ENCODE results near the gene PRDM7. TPM values are rescaled to one million over a fixed set of nuclear protein-coding genes. Genes with fewer than 3 reads are reported as not detected.
A peak's percentile ranks its signal among the peaks of the same experiment; 100 is the strongest.

The PRDM7 gene
- total and polyA plus RNA-seq, 3 experiments from 2014 or later = not detected

- ChIA-PET POLR2A (no interaction called here), CTCF (no interaction called here)
- H3K36me3 ChIP-seq (ENCODE audit: insufficient read depth, low read length) = no peaks in the 10 kb centered on the region
- peaks cover 8% of the 10 kb centered on the region for H3K27me3 ChIP-seq (ENCODE audit: insufficient read depth, low read length, poor library complexity, severe bottlenecking)
- Mint-ChIP-seq H3K4me1 (peaks cover 5 to 8% (median 7%) of the 10 kb centered on the region in 3 donors), H3K27ac (no peak overlapping the region), H3K27me3 (peaks cover 12 to 14% of the 10 kb centered on the region in 2 donors), H3K9me3 (no peaks in the 10 kb centered on the region), H3K36me3 (peaks cover 0 to 16% (median under 1%) of the 10 kb centered on the region in 3 donors), H3K4me3 (no peak overlapping the region)
- peak in 1 of 5 donors; percentile 5 for DNase-seq
- no peaks in the 10 kb centered on the region for H3K9me3 ChIP-seq (ENCODE audit: low read length)
- no peak overlapping the region for H3K27ac ChIP-seq (ENCODE audit: low read depth, low read length)
- peaks cover 7% of the 10 kb centered on the region for H3K4me1 ChIP-seq (ENCODE audit: insufficient read depth, low read length)
- H3K4me3 ChIP-seq (ENCODE audit: low read length) = no peak overlapping the region
These were observed 35.1 kb downstream of the PRDM7 start for GRCh38 chr16:90041896-90042473.

- H3K27me3 ChIP-seq (ENCODE audit: insufficient read depth, low read length, poor library complexity, severe bottlenecking) = no peaks in the 10 kb centered on the region
- no peak overlapping the region for H3K4me3 Mint-ChIP-seq
- H3K9me3 Mint-ChIP-seq = no peaks in the 10 kb centered on the region
- no peaks in the 10 kb centered on the region for H3K36me3 ChIP-seq (ENCODE audit: insufficient read depth, low read length)
- H3K27me3 Mint-ChIP-seq = peaks cover 2 to 4% of the 10 kb centered on the region in 2 donors
- H3K9me3 ChIP-seq (ENCODE audit: low read length) = no peaks in the 10 kb centered on the region
- DNase-seq = peak in 1 of 5 donors; percentile 45
- H3K36me3 Mint-ChIP-seq = peaks cover 0 to 31% (median 4%) of the 10 kb centered on the region in 3 donors
- H3K27ac Mint-ChIP-seq = no peak overlapping the region
- no peak overlapping the region for H3K4me3 ChIP-seq (ENCODE audit: low read length)
- ChIA-PET CTCF (no interaction called here), POLR2A (interaction anchor here (0.5 kb wide), 1 partner anchor 604 kb away, joined by 3 read pairs; no protein-coding TSS in a partner anchor)
- H3K27ac ChIP-seq (ENCODE audit: low read depth, low read length) = no peak overlapping the region
- H3K4me1 ChIP-seq (ENCODE audit: insufficient read depth, low read length) = no peaks in the 10 kb centered on the region
- peaks cover 0 to 5% (median 0%) of the 10 kb centered on the region in 3 donors for H3K4me1 Mint-ChIP-seq
These were observed 36.7 kb downstream of the PRDM7 start for GRCh38 chr16:90040152-90041023.

DNA sequence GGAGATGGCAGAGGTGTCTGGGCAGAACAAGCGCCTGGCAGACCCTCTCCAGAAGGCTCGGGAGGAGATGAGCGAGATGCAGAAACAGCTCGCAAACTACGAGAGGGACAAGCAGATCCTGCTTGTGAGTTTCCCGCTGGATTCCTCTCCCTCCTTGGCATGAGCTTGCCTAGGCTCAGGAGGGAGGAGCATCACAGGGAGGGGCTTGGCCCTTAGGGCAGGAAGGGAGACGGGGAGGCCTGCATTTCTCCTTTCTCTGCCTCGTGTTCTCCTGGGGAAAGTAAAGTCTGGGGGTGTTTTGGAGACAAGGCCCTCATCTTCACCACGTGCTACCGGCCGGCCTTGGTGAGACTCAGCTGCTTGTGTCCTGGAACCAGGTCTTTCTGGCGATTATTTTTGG lies 39.9 kb downstream of the PRDM7 start:
- Mint-ChIP-seq H3K4me3 (no peak overlapping the region), H3K36me3 (peaks cover 0 to 46% (median 4%) of the 10 kb centered on the region in 3 donors), H3K27me3 (no peaks in the 10 kb centered on the region), H3K9me3 (no peaks in the 10 kb centered on the region), H3K4me1 (peaks cover 0 to 5% (median 0%) of the 10 kb centered on the region in 3 donors), H3K27ac (no peak overlapping the region)
- POLR2A ChIA-PET = no interaction called here
- H3K27ac ChIP-seq (ENCODE audit: low read depth, low read length) = no peak overlapping the region
- no peak overlapping the region for H3K4me3 ChIP-seq (ENCODE audit: low read length)
- no peaks in the 10 kb centered on the region for H3K9me3 ChIP-seq (ENCODE audit: low read length)
- no peaks in the 10 kb centered on the region for H3K27me3 ChIP-seq (ENCODE audit: insufficient read depth, low read length, poor library complexity, severe bottlenecking)
- DNase-seq = no peak
- CTCF ChIA-PET = no interaction called here
- H3K4me1 ChIP-seq (ENCODE audit: insufficient read depth, low read length) = no peaks in the 10 kb centered on the region
- H3K36me3 ChIP-seq (ENCODE audit: insufficient read depth, low read length) = peaks cover 3% of the 10 kb centered on the region

- Histone ChIP-seq H3K36me3 (ENCODE audit: insufficient read depth, low read length) (peaks cover 10% of the 10 kb centered on the region), H3K4me1 (ENCODE audit: insufficient read depth, low read length) (no peaks in the 10 kb centered on the region), H3K27me3 (ENCODE audit: insufficient read depth, low read length, poor library complexity, severe bottlenecking) (no peaks in the 10 kb centered on the region), H3K9me3 (ENCODE audit: low read length) (no peaks in the 10 kb centered on the region), H3K4me3 (ENCODE audit: low read length) (no peak overlapping the region), H3K27ac (ENCODE audit: low read depth, low read length) (no peak overlapping the region)
- H3K9me3 Mint-ChIP-seq = no peaks in the 10 kb centered on the region
- peaks cover 0 to 54% (median 9%) of the 10 kb centered on the region in 3 donors for H3K36me3 Mint-ChIP-seq
- no peak for DNase-seq
- H3K27me3 Mint-ChIP-seq = no peaks in the 10 kb centered on the region
- no peak overlapping the region for H3K4me3 Mint-ChIP-seq
- POLR2A ChIA-PET = interaction anchor here (0.6 kb wide), 1 partner anchor 165 kb away, joined by 3 read pairs; no protein-coding TSS in a partner anchor
- H3K4me1 Mint-ChIP-seq = peaks cover 0 to 5% (median 0%) of the 10 kb centered on the region in 3 donors
- no peak overlapping the region for H3K27ac Mint-ChIP-seq
- CTCF ChIA-PET = no interaction called here
These were observed 41.2 kb downstream of the PRDM7 start for GRCh38 chr16:90035902-90036301.

GRCh38 chr16:90034504-90034903 lies 42.6 kb downstream of the PRDM7 start:
- POLR2A ChIA-PET = no interaction called here

GRCh38 chr16:90033387-90033786 lies 43.7 kb downstream of the PRDM7 start:
- Histone ChIP-seq H3K4me1 (ENCODE audit: insufficient read depth, low read length) (no peaks in the 10 kb centered on the region), H3K4me3 (ENCODE audit: low read length) (no peak overlapping the region), H3K9me3 (ENCODE audit: low read length) (no peaks in the 10 kb centered on the region), H3K36me3 (ENCODE audit: insufficient read depth, low read length) (peaks cover 10% of the 10 kb centered on the region), H3K27me3 (ENCODE audit: insufficient read depth, low read length, poor library complexity, severe bottlenecking) (no peaks in the 10 kb centered on the region), H3K27ac (ENCODE audit: low read depth, low read length) (no peak overlapping the region)
- POLR2A ChIA-PET = no interaction called here
- Mint-ChIP-seq H3K27me3 (peaks cover 0 to 1% of the 10 kb centered on the region in 2 donors), H3K9me3 (no peaks in the 10 kb centered on the region), H3K36me3 (peaks cover 0 to 46% (median 9%) of the 10 kb centered on the region in 3 donors), H3K27ac (no peak overlapping the region), H3K4me3 (no peak overlapping the region), H3K4me1 (peaks cover 0 to 5% (median 0%) of the 10 kb centered on the region in 3 donors)
- CTCF ChIA-PET = interaction anchor here (0.6 kb wide), 1 partner anchor 13 kb away, joined by 3 read pairs; no protein-coding TSS in a partner anchor
- DNase-seq = no peak

More at GRCh38 chr16:90034504-90034903, 42.6 kb downstream of the PRDM7 start:
- no peak overlapping the region for H3K27ac ChIP-seq (ENCODE audit: low read depth, low read length)
- peak overlapping the region in 1 of 8 donors; percentile 87 for H3K27ac Mint-ChIP-seq
- no peaks in the 10 kb centered on the region for H3K27me3 ChIP-seq (ENCODE audit: insufficient read depth, low read length, poor library complexity, severe bottlenecking)
- CTCF ChIA-PET = no interaction called here
- no peaks in the 10 kb centered on the region for H3K4me1 ChIP-seq (ENCODE audit: insufficient read depth, low read length)
- no peaks in the 10 kb centered on the region for H3K9me3 ChIP-seq (ENCODE audit: low read length)
- peaks cover 0 to 5% (median 0%) of the 10 kb centered on the region in 3 donors for H3K4me1 Mint-ChIP-seq
- H3K36me3 Mint-ChIP-seq = peaks cover 0 to 50% (median 9%) of the 10 kb centered on the region in 3 donors
- H3K4me3 ChIP-seq (ENCODE audit: low read length) = no peak overlapping the region
- H3K27me3 Mint-ChIP-seq = peaks cover 0 to under 1% of the 10 kb centered on the region in 2 donors
- H3K9me3 Mint-ChIP-seq = no peaks in the 10 kb centered on the region
- no peak overlapping the region for H3K4me3 Mint-ChIP-seq
- no peak for DNase-seq
- H3K36me3 ChIP-seq (ENCODE audit: insufficient read depth, low read length) = peaks cover 10% of the 10 kb centered on the region

DNA sequence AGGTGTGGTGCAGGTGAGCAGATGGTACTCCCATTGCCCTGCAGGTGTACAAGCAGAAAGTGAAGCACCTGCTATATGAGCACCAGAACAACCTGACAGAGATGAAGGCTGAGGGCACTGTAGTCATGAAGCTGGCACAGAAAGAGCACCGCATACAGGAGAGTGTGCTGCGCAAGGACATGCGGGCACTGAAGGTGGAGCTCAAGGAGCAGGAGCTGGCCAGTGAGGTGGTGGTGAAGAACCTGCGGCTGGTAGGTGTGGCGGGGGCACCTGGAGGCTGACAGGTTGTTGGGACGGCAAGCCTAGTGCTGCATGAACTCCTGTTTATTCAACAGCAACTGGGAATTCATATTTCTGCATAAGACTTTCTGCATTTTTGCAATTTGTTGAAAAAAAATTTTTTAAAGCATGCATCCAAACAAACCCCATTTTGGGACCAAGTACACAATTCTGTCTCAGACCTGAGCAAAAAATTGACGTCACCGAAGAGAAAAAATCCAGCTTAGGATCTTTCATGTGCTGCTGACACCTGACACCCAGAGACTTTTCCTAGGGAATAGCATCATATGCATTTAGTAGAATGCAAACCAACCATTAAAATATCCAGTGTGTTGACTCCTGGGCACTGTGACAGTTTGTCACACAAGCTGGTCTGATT lies 44.3 kb downstream of the PRDM7 start:
- H3K27ac Mint-ChIP-seq = peak overlapping the region in 3 of 8 donors; percentile 15 to 69 (median 44)
- DNase-seq = no peak
- H3K27me3 ChIP-seq (ENCODE audit: insufficient read depth, low read length, poor library complexity, severe bottlenecking) = no peaks in the 10 kb centered on the region

More for the DNA sequence above, 44.3 kb downstream of the PRDM7 start:
- no peak overlapping the region for H3K27ac ChIP-seq (ENCODE audit: low read depth, low read length)
- Mint-ChIP-seq H3K27me3 (peaks cover 0 to 1% of the 10 kb centered on the region in 2 donors), H3K4me3 (no peak overlapping the region), H3K36me3 (peaks cover 0 to 41% (median 9%) of the 10 kb centered on the region in 3 donors), H3K4me1 (peaks cover 0 to 5% (median 0%) of the 10 kb centered on the region in 3 donors), H3K9me3 (no peaks in the 10 kb centered on the region)
- no peak overlapping the region for H3K4me3 ChIP-seq (ENCODE audit: low read length)
- H3K9me3 ChIP-seq (ENCODE audit: low read length) = no peaks in the 10 kb centered on the region
- ChIA-PET CTCF (no interaction called here), POLR2A (no interaction called here)
- H3K36me3 ChIP-seq (ENCODE audit: insufficient read depth, low read length) = peaks cover 10% of the 10 kb centered on the region
- H3K4me1 ChIP-seq (ENCODE audit: insufficient read depth, low read length) = no peaks in the 10 kb centered on the region

Data from CD8-positive, alpha-beta memory T cell (primary cell).